H1 (cell line): ENCODE results near the gene PDZD8. TPM values are rescaled to one million over a fixed set of nuclear protein-coding genes. Genes with fewer than 3 reads are reported as not detected.

Experiments used
- CEBPB ChIP-seq: IDR thresholded peaks from 2 replicates; pipeline ENCODE4 v1.6.1; 2012; ENCODE audit warnings: low read depth, low read length
- POLR2AphosphoS5 ChIP-seq: IDR thresholded peaks from 2 replicates; pipeline ENCODE4 v1.6.1; 2011; ENCODE audit warnings: low read depth, low read length
- polyA plus RNA-seq, 7 experiments: library from polyadenylated mRNA; depleted of rRNA in 3 of 7; stranded (reverse) in 5 of 7; unstranded in 2 of 7; fragments of >200 nt in 5 of 7; fragments of 200-250 nt in 2 of 7; gene quantifications; 1 replicate in 5 of 7; 2 replicates in 1 of 7; 4 replicates in 1 of 7; pipeline versions ENCODE4 v1.2.1 to v1.2.3, GENCODE V29; 2011 to 2013; ENCODE audit warnings: missing spikeins in 2 of 7, mixed read lengths in 2 of 7
- total RNA-seq: library from RNA; stranded (reverse); fragmentation: NEBNext Ultra II Directional; extraction: Animal tissue kit (Norgen Biotek cat#: 25700); gene quantifications from 2 replicates; pipeline ENCODE4 v1.2.1, GENCODE V29; 2021

PDZD8 gene
- total and polyA plus RNA-seq, 2 of the 8 experiments (the other 6 are each of a cell fraction or from before 2014, with no cell fraction given): 10.9 to 50.1 TPM

- no peak for TF ChIP-seq CEBPB
- TF ChIP-seq POLR2AphosphoS5: no peak
Measured at GRCh38 chr10:117424171-117424570, 48.9 kb upstream of the PDZD8 start (continued).
